Natural killer cell (primary cell): ENCODE results near the gene BSN. TPM values are rescaled to one million over a fixed set of nuclear protein-coding genes. Genes with fewer than 3 reads are reported as not detected.

Experiments used
- ATAC-seq, 3 donors: fragments of 150-1000 bp in 2 of 3; fragments of 200-7000 bp in 1 of 3; cut with Tn5 transposase; 1 replicate in 1 of 3; 2 replicates in 2 of 3; pipeline ENCODE4 v1.10.0; 2021; ENCODE audit warnings: mild to moderate bottlenecking in 2 of 3, moderate library complexity in 2 of 3
- DNase-seq, 2 donors: peaks; one replicate each; pipeline versions ENCODE4 v3.0.0 to v3.0.0-alpha.2; 2013 to 2021; ENCODE audit warnings: mixed read lengths in 1 of 2
- H3K27ac ChIP-seq: one replicate; pipeline ENCODE4 v1.5.1; 2013; ENCODE audit warnings: mild to moderate bottlenecking, low read length
- H3K27me3 ChIP-seq: one replicate; pipeline ENCODE4 v1.6.1; 2013; ENCODE audit warnings: low read length; ENCODE audit not compliant: control insufficient read depth, insufficient read depth
- H3K36me3 ChIP-seq: one replicate; pipeline ENCODE4 v1.6.1; 2013; ENCODE audit warnings: low read length; ENCODE audit not compliant: control insufficient read depth, insufficient read depth
- H3K4me1 ChIP-seq: one replicate; pipeline ENCODE4 v1.6.1; 2013; ENCODE audit warnings: low read length; ENCODE audit not compliant: control insufficient read depth, insufficient read depth
- H3K4me3 ChIP-seq: one replicate; pipeline ENCODE4 v1.5.1; 2013; ENCODE audit warnings: low read length
- H3K9me3 ChIP-seq: one replicate; pipeline ENCODE4 v1.6.1; 2013; ENCODE audit warnings: low read length; ENCODE audit not compliant: control insufficient read depth, insufficient read depth
- H3K27ac Mint-ChIP-seq, 2 donors: one replicate each; pipeline ENCODE4 v1.8.0; 2022; ENCODE audit warnings: mild to moderate bottlenecking in 2 of 2, mixed read lengths in 2 of 2, moderate library complexity in 1 of 2
- H3K27me3 Mint-ChIP-seq, 2 donors: one replicate each; pipeline ENCODE4 v1.8.0; 2022; ENCODE audit warnings: low read depth in 2 of 2, mixed read lengths in 2 of 2
- H3K36me3 Mint-ChIP-seq: one replicate; pipeline ENCODE4 v1.8.0; 2022; ENCODE audit warnings: mixed read lengths
- H3K4me1 Mint-ChIP-seq, 2 donors: one replicate each; pipeline ENCODE4 v1.8.0; 2022; ENCODE audit warnings: mixed read lengths in 2 of 2
- H3K4me3 Mint-ChIP-seq: one replicate; pipeline ENCODE4 v1.8.0; 2022; ENCODE audit warnings: mild to moderate bottlenecking, moderate library complexity, mixed read lengths
- H3K9me3 Mint-ChIP-seq, 2 donors: one replicate each; pipeline ENCODE4 v1.8.0; 2022; ENCODE audit warnings: mixed read lengths in 2 of 2
- CTCF ChIP-seq: fragments of 200-600 bp; IDR thresholded peaks from one replicate; pipeline ENCODE4 v1.8.0; 2022; ENCODE audit warnings: antibody characterized with exemption
- WGBS: methylation state at CpG from one replicate; pipeline ENCODE4 v1.1.7; 2013; ENCODE audit warnings: missing lambda C conversion rate; ENCODE audit not compliant: insufficient coverage; 5-methylcytosine and 5-hydroxymethylcytosine counted together
- intact Hi-C: fragments of 100-400 bp; cut with micrococcal nuclease; formaldehyde crosslinking; loops from one replicate; pipeline ENCODE4 v1.14.2; 2022
- total RNA-seq, 4 donors: library from RNA; stranded (reverse); fragments of 120-200 nt in 1 of 4; gene quantifications; one replicate each; pipeline versions ENCODE4 v1.2.3 to v1.2.4, GENCODE V29; 2013 to 2022

BSN gene
- total RNA-seq, 3 donors from 2014 or later (not counting 1 experiment from before 2014, with no cell fraction given) = 0.33 to 0.41 (median 0.35) TPM

DNA sequence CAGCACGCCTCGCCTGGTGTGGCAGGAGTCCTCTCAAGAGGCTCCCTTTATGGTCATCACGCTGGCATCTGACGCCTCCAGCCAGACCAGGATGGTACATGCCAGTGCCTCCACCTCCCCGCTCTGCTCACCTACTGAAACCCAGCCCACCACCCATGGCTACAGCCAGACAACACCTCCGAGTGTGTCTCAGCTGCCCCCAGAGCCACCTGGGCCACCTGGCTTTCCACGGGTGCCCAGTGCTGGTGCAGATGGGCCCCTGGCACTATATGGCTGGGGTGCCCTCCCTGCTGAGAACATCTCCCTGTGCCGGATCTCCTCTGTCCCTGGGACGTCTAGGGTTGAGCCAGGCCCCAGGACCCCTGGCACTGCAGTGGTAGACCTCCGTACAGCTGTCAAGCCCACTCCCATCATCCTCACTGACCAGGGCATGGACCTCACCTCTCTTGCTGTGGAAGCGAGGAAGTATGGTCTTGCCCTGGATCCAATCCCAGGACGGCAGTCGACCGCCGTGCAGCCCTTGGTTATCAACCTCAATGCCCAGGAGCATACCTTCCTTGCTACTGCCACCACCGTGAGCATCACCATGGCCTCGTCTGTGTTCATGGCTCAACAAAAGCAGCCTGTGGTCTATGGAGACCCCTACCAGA lies 100.0 kb downstream of the BSN start:
- H3K27me3 ChIP-seq = no peaks in the 10 kb centered on the region
- Mint-ChIP-seq H3K9me3 (no peaks in the 10 kb centered on the region), H3K27me3 (no peaks in the 10 kb centered on the region), H3K4me1 (no peaks in the 10 kb centered on the region), H3K4me3 (no peak overlapping the region), H3K36me3 (no peaks in the 10 kb centered on the region), H3K27ac (no peak overlapping the region)
- no peaks in the 10 kb centered on the region for H3K4me1 ChIP-seq
- no peak overlapping the region for H3K4me3 ChIP-seq
- no peaks in the 10 kb centered on the region for H3K9me3 ChIP-seq
- intact Hi-C loops = no loop called here
- whole genome bisulfite sequencing = 86% methylated on average over 17 of the region's 17 CpGs
- ATAC-seq (no peak), DNase-seq (no peak)
- H3K36me3 ChIP-seq = no peaks in the 10 kb centered on the region
- H3K27ac ChIP-seq = no peak overlapping the region
- no peak for TF ChIP-seq CTCF

DNA sequence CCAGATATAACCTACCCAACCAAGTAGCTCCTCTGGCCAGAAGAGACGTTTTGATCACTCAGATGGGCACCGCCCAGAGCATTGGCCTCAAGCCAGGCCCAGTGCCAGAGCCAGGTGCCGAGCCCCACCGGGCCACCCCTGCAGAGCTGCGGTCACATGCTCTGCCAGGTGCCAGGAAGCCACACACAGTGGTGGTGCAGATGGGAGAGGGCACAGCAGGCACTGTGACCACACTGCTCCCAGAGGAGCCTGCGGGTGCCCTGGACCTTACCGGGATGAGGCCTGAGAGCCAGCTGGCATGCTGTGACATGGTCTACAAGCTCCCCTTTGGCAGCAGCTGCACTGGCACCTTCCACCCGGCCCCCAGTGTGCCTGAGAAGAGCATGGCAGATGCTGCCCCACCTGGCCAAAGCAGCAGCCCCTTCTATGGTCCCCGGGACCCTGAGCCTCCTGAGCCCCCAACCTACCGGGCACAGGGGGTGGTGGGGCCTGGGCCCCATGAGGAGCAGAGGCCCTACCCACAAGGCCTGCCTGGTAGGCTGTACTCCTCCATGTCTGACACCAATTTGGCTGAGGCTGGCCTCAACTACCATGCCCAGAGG lies 100.8 kb downstream of the BSN start:
- no peaks in the 10 kb centered on the region for H3K9me3 Mint-ChIP-seq
- no peak overlapping the region for H3K27ac Mint-ChIP-seq
- H3K27ac ChIP-seq = no peak overlapping the region
- no peaks in the 10 kb centered on the region for H3K4me1 Mint-ChIP-seq
- TF ChIP-seq CTCF = no peak
- no peak for DNase-seq
- no peak overlapping the region for H3K4me3 Mint-ChIP-seq
- intact Hi-C loops = no loop called here
- 31% methylated on average over 10 of the region's 10 CpGs for WGBS
- no peaks in the 10 kb centered on the region for H3K27me3 Mint-ChIP-seq
- no peaks in the 10 kb centered on the region for H3K27me3 ChIP-seq
- no peak overlapping the region for H3K4me3 ChIP-seq
- no peak for ATAC-seq
- H3K4me1 ChIP-seq = no peaks in the 10 kb centered on the region
- no peaks in the 10 kb centered on the region for H3K36me3 ChIP-seq
- H3K36me3 Mint-ChIP-seq = no peaks in the 10 kb centered on the region
- no peaks in the 10 kb centered on the region for H3K9me3 ChIP-seq

DNA sequence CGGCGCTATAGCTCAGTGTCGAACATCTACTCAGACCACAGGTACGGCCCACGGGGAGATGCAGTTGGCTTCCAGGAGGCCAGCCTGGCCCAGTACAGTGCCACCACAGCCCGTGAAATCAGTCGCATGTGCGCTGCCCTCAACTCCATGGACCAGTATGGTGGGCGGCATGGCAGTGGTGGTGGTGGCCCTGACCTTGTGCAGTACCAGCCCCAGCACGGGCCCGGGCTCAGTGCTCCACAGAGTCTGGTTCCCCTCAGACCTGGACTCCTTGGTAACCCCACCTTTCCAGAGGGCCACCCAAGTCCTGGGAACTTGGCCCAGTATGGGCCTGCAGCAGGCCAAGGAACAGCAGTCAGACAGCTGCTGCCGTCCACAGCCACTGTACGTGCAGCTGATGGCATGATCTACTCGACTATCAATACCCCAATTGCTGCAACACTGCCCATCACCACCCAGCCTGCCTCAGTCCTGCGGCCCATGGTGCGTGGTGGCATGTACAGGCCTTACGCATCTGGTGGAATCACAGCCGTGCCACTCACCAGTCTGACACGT lies 101.5 kb downstream of the BSN start:
- H3K4me1 ChIP-seq = no peaks in the 10 kb centered on the region
- Mint-ChIP-seq H3K27me3 (no peaks in the 10 kb centered on the region), H3K4me3 (no peak overlapping the region), H3K27ac (no peak overlapping the region), H3K36me3 (no peaks in the 10 kb centered on the region), H3K4me1 (no peaks in the 10 kb centered on the region), H3K9me3 (no peaks in the 10 kb centered on the region)
- WGBS = 97% methylated on average over 19 of the region's 19 CpGs
- H3K9me3 ChIP-seq = no peaks in the 10 kb centered on the region
- DNase-seq = no peak
- H3K36me3 ChIP-seq = no peaks in the 10 kb centered on the region
- H3K27ac ChIP-seq = no peak overlapping the region
- intact Hi-C loops = no loop called here
- H3K27me3 ChIP-seq = no peaks in the 10 kb centered on the region
- TF ChIP-seq CTCF = no peak
- no peak overlapping the region for H3K4me3 ChIP-seq
- ATAC-seq = no peak
